H1 (cell line): ENCODE results near the gene CFAP65. TPM values are rescaled to one million over a fixed set of nuclear protein-coding genes. Genes with fewer than 3 reads are reported as not detected.

Experiments used
- CHD1 ChIP-seq: IDR thresholded peaks from 2 replicates; pipeline ENCODE4 v1.6.1; 2012; ENCODE audit warnings: low read depth, low read length, improper control_type of control experiment
- RFX5 ChIP-seq: IDR thresholded peaks from 2 replicates; pipeline ENCODE4 v1.6.1; 2011; ENCODE audit warnings: low read depth, low read length, improper control_type of control experiment, borderline replicate concordance
- SRF ChIP-seq: IDR thresholded peaks from 2 replicates; pipeline ENCODE4 v1.6.1; 2011; ENCODE audit warnings: mild to moderate bottlenecking, low read depth, low read length, moderate library complexity
- polyA plus RNA-seq, 7 experiments: library from polyadenylated mRNA; depleted of rRNA in 3 of 7; stranded (reverse) in 5 of 7; unstranded in 2 of 7; fragments of >200 nt in 5 of 7; fragments of 200-250 nt in 2 of 7; gene quantifications; 1 replicate in 5 of 7; 2 replicates in 1 of 7; 4 replicates in 1 of 7; pipeline versions ENCODE4 v1.2.1 to v1.2.3, GENCODE V29; 2011 to 2013; ENCODE audit warnings: missing spikeins in 2 of 7, mixed read lengths in 2 of 7
- total RNA-seq: library from RNA; stranded (reverse); fragmentation: NEBNext Ultra II Directional; extraction: Animal tissue kit (Norgen Biotek cat#: 25700); gene quantifications from 2 replicates; pipeline ENCODE4 v1.2.1, GENCODE V29; 2021
- TF ChIP-seq, protein P1 (sequence below): IDR thresholded peaks from 2 replicates; pipeline ENCODE4 v1.6.1; 2011; ENCODE audit warnings: low read depth, mild to moderate bottlenecking, low read length; ENCODE audit not compliant: insufficient read depth

The CFAP65 gene
- total and polyA plus RNA-seq, 2 of the 8 experiments (the other 6 are each of a cell fraction or from before 2014, with no cell fraction given) = 0.19 to 0.45 TPM

DNA sequence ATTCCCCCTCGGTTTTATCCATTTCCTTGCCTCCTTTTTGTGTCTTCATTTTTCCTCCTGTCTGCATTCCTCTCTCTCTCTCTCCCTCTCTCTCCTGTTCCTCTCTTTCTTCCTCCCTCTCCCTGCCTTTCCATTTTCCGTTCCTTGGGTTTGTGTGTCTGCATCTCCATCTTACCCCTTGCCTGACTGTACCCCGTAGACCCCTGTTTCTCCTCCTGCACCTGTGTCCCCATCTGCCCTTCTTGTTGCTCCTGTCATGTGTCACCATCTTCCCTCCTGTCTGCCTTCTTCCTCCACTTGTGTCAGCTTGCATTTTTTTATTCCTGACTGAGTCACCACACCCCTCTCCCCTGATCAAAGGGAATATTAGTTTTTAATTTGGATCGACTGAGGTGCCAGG is 80.1 kb downstream of the CFAP65 start (continued):
- TF ChIP-seq SRF (no peak), RFX5 (no peak), CHD1 (no peak)
- TF ChIP-seq, protein P1, sequence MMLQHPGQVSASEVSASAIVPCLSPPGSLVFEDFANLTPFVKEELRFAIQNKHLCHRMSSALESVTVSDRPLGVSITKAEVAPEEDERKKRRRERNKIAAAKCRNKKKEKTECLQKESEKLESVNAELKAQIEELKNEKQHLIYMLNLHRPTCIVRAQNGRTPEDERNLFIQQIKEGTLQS = no peak
